ENCODE measurements around the gene RBM19. TPM values are rescaled to one million over a fixed set of nuclear protein-coding genes. Genes with fewer than 3 reads are reported as not detected.

The RBM19 gene
- total and polyA plus RNA-seq, 11 donors: 12.7 to 27.1 (median 17.4) TPM

DNA sequence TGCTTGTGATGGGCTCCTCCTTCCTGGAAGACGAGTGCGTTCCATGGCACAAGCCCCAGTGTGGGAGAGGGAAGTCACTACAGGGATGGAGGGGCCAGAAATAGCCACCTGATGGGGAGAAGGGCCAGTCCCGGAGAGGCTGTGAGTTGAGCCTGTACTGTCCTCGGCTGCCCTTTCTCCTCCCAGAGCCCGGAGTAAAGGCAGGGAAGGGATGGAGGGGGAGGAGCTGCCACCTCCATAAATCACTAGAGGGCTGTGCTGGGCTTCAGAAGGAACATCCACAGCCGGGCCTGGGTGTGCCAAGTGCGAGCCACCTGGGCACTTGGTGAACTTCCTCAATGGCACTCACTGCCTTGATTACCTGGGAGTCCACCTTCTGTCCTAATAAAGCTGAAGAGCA lies 110.1 kb downstream of the RBM19 start:
- no peaks in the 10 kb centered on the region for H3K27me3 ChIP-seq
- 25 to 70% (median 55%) methylated on average over 5 to 7 of the region's 7 CpGs for WGBS, 4 donors
- intact Hi-C loops (cut with DNase I): no loop called here
- no peak overlapping the region for H3K4me3 ChIP-seq
- ATAC-seq (peak; percentile 84 to 94 (median 90)), DNase-seq (peak in 4 of 5 donors; percentile 38 to 78 (median 60))
- peak overlapping the region in 3 of 12 donors; percentile 9 to 37 (median 21) for H3K27ac ChIP-seq
- H3K36me3 ChIP-seq: peaks cover 0 to 36% (median 16%) of the 10 kb centered on the region in 9 donors
- TF ChIP-seq POLR2A (IDR thresholded peaks at IDR 0.05): no peak
- TF ChIP-seq, protein P1, sequence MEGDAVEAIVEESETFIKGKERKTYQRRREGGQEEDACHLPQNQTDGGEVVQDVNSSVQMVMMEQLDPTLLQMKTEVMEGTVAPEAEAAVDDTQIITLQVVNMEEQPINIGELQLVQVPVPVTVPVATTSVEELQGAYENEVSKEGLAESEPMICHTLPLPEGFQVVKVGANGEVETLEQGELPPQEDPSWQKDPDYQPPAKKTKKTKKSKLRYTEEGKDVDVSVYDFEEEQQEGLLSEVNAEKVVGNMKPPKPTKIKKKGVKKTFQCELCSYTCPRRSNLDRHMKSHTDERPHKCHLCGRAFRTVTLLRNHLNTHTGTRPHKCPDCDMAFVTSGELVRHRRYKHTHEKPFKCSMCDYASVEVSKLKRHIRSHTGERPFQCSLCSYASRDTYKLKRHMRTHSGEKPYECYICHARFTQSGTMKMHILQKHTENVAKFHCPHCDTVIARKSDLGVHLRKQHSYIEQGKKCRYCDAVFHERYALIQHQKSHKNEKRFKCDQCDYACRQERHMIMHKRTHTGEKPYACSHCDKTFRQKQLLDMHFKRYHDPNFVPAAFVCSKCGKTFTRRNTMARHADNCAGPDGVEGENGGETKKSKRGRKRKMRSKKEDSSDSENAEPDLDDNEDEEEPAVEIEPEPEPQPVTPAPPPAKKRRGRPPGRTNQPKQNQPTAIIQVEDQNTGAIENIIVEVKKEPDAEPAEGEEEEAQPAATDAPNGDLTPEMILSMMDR (IDR thresholded peaks at IDR 0.05): no peak
- peaks cover 0 to 25% (median 5%) of the 10 kb centered on the region in 12 donors for H3K4me1 ChIP-seq
- H3K9me3 ChIP-seq: no peaks in the 10 kb centered on the region

DNA sequence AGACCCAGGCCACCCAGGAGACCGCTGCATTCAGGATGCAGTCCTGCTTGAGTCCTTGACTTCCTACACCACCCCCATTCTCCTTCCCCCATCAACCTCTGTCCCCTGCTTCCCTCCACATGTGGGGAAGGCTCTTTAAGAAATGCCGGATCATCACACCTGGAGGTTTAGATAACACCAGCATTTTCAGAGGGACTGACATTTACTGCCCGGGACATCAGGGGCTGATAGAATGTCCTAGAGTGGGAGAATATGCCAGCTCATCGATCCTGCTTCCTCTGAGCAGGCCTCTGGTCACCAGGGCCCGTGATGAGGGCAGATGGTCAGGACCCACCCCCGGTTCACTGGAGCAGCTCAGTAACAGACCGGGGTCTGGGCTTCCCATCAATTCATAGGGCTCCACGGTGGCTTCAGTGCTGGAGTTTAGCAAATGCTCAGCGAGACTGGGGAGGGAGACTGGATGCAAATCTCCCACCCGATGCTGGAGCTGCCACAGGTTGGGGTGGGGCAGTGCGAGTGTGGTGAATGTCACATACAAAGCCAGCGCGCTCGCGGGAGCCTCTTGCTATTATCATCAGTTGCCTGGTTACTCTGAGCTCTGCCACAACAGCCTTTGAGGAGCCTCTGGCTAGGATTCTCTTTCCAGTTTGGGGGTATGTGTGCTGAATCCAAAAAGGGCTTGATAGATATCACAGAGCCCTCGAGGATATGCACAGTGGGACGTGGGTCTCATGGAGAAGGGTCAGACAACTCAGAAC lies 111.6 kb downstream of the RBM19 start:
- ATAC-seq (peak; percentile 43 to 79 (median 76)), DNase-seq (peak in 3 of 5 donors; percentile 26 to 75 (median 58))
- intact Hi-C loops (cut with DNase I): no loop called here
- Histone ChIP-seq H3K27ac (peak overlapping the region in 1 of 12 donors; percentile 37), H3K9me3 (no peaks in the 10 kb centered on the region), H3K4me1 (peaks cover 0 to 39% (median 15%) of the 10 kb centered on the region in 12 donors), H3K4me3 (no peak overlapping the region), H3K27me3 (no peaks in the 10 kb centered on the region), H3K36me3 (peaks cover 0 to 31% (median 16%) of the 10 kb centered on the region in 9 donors)
- 54 to 74% (median 70%) methylated on average over 12 to 17 of the region's 17 CpGs for WGBS, 4 donors
- TF ChIP-seq POLR2A (IDR thresholded peaks at IDR 0.05): no peak
- TF ChIP-seq, protein P1 (IDR thresholded peaks at IDR 0.05): no peak

DNA sequence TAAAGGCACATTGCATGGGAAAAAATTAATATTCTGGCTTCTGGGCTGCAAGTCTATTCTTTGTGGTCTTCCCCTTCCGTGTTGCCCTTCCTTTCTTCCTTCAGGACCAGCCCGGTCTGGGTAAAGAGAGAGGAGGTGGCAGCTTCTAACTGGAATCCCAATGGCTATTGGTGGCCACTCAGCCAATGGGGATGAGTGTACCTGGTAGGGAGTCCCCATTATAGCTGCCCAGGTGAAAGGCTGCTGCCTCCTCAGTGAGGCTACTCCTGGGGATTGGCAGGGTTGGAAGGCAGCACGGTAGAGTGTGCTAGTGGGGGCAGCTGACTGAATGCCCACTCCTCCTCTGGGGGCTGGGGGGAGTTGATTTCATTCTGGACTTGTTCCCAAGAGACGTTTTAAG lies 112.6 kb downstream of the RBM19 start:
- intact Hi-C loops (cut with DNase I): no loop called here
- ATAC-seq: no peak
- no peak for TF ChIP-seq POLR2A (IDR thresholded peaks at IDR 0.05)
- TF ChIP-seq, protein P1 (IDR thresholded peaks at IDR 0.05): no peak
- no peak overlapping the region for H3K27ac ChIP-seq
- peaks cover 0 to 32% (median 14%) of the 10 kb centered on the region in 9 donors for H3K36me3 ChIP-seq
- H3K27me3 ChIP-seq: no peaks in the 10 kb centered on the region
- H3K9me3 ChIP-seq: no peaks in the 10 kb centered on the region
- WGBS, 4 donors: 50 to 71% (median 68%) methylated on average over 3 to 4 of the region's 4 CpGs
- no peak overlapping the region for H3K4me3 ChIP-seq
- DNase-seq: no peak
- H3K4me1 ChIP-seq: peaks cover 0 to 43% (median 15%) of the 10 kb centered on the region in 12 donors

DNA sequence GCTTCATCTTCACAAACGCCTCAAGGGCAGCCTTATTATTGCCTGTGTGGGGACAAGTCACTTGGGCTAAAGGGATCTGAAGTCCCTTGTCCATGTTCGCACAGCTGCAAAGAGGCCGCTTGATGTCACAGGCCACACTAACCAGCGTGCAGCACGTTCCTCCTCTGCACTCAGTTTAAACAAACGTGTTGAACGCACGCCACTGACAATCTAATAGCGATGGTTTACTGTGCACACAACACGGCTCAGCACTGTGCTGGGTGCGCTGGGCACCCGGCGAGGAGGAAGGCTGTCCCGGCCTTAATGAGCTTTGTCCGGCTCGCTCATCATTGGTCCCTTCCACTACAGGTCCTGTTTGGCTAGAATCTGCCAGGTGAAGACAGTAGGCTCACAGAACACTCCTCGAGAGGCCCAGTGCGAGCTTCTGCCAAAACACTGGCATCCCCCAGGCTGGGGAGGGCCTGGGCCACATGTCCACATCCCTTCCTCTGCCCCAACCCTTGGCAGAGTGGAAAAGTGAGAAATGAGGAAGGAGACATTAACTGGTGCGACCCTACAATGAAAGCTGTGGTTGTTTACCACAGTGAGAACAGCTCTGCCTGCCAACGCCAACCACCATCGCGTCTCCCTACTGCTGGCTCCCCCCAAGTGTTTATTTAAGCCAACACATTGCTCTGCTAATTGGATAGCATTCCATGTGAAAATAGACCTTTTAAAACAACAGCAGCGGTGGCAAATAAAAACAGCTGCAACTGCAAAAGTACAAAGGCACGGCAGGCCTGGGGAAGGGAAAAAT lies 113.2 kb downstream of the RBM19 start:
- DNase-seq: no peak

More for the DNA sequence above, 113.2 kb downstream of the RBM19 start:
- intact Hi-C loops (cut with DNase I): no loop called here
- Histone ChIP-seq H3K4me1 (peaks cover 0 to 43% (median 15%) of the 10 kb centered on the region in 12 donors), H3K27me3 (no peaks in the 10 kb centered on the region), H3K27ac (no peak overlapping the region), H3K4me3 (no peak overlapping the region), H3K9me3 (no peaks in the 10 kb centered on the region), H3K36me3 (peaks cover 0 to 26% (median 8%) of the 10 kb centered on the region in 9 donors)
- 79 to 87% (median 86%) methylated on average over 21 to 24 of the region's 24 CpGs for WGBS, 4 donors
- no peak for ATAC-seq
- TF ChIP-seq, protein P1 (IDR thresholded peaks at IDR 0.05): no peak
- no peak for TF ChIP-seq POLR2A (IDR thresholded peaks at IDR 0.05)

All from heart left ventricle (tissue), 16 donors.